Activated T-helper 1 cell treated with anti-CD3 and anti-CD28 coated beads, Interleukin-12 subunit alpha, Interleukin-12 subunit beta, Interleukin-2, Interleukin-4 antibody, amounts not matched to agents 30 ng/mL and 10 ng/mL and 1 ng/mL, durations not matched to agents 14 hours and 24 hours and 36 hours (primary cell): Measurements from ENCODE around the gene NOL6. TPM values are rescaled to one million over a fixed set of nuclear protein-coding genes. Genes with fewer than 3 reads are reported as not detected.
"Not testable (repeated sequence)": the region's sequence is repeated elsewhere in the genome, so short reads cannot be mapped to it uniquely, and the experiment has no call there.

Experiments
- DNase-seq: peaks from one replicate; pipeline ENCODE4 v3.0.0; 2021; ENCODE audit warnings: low spot score
- H3K27ac Mint-ChIP-seq: one replicate; pipeline ENCODE4 v1.8.0; 2021; ENCODE audit warnings: mild to moderate bottlenecking, mixed read lengths
- H3K27me3 Mint-ChIP-seq: one replicate; pipeline ENCODE4 v1.8.0; 2022; ENCODE audit warnings: mild to moderate bottlenecking, moderate library complexity, mixed read lengths; ENCODE audit not compliant: insufficient read depth
- H3K36me3 Mint-ChIP-seq: one replicate; pipeline ENCODE4 v1.8.0; 2021; ENCODE audit warnings: low read depth, mixed read lengths
- H3K4me1 Mint-ChIP-seq: one replicate; pipeline ENCODE4 v1.8.0; 2021; ENCODE audit warnings: low read depth, mixed read lengths
- H3K4me3 Mint-ChIP-seq: one replicate; pipeline ENCODE4 v1.8.0; 2021; ENCODE audit warnings: mild to moderate bottlenecking, moderate library complexity, mixed read lengths
- H3K9me3 Mint-ChIP-seq: one replicate; pipeline ENCODE4 v1.8.0; 2021; ENCODE audit warnings: mixed read lengths
- intact Hi-C: fragments of 100-400 bp; cut with micrococcal nuclease; formaldehyde crosslinking; loops from one replicate; pipeline ENCODE4 v1.15.1; 2024
- total RNA-seq: library from RNA; stranded (reverse); gene quantifications from 2 replicates; pipeline ENCODE4 v1.2.3, GENCODE V29; 2022

The NOL6 gene
- total RNA-seq, 1 donor from 2014 or later, result 87.3 TPM

- Mint-ChIP-seq H3K4me3 (no peak overlapping the region), H3K36me3 (peaks cover 2% of the 10 kb centered on the region), H3K27ac (no peak overlapping the region), H3K9me3 (no peaks in the 10 kb centered on the region), H3K27me3 (no peaks in the 10 kb centered on the region), H3K4me1 (peaks cover 49% of the 10 kb centered on the region)
- intact Hi-C loops, result no loop called here
- DNase-seq, result no peak
Observed at GRCh38 chr9:33434317-33435105, 39.2 kb downstream of the NOL6 start.

GRCh38 chr9:33433871-33434270, 39.9 kb downstream of the NOL6 start:
- Mint-ChIP-seq H3K4me3 (no peak overlapping the region), H3K27me3 (no peaks in the 10 kb centered on the region), H3K9me3 (no peaks in the 10 kb centered on the region), H3K4me1 (peaks cover 43% of the 10 kb centered on the region), H3K27ac (no peak overlapping the region), H3K36me3 (peaks cover 4% of the 10 kb centered on the region)
- no peak for DNase-seq
- intact Hi-C loops, result no loop called here

GRCh38 chr9:33431420-33431819, 42.3 kb downstream of the NOL6 start:
- Mint-ChIP-seq H3K27me3 (no peaks in the 10 kb centered on the region), H3K9me3 (no peaks in the 10 kb centered on the region), H3K4me1 (peaks cover 25% of the 10 kb centered on the region), H3K4me3 (no peak overlapping the region), H3K27ac (peak overlapping the region; percentile 37), H3K36me3 (peaks cover 2% of the 10 kb centered on the region)
- intact Hi-C loops, result no loop called here
- no peak for DNase-seq

GRCh38 chr9:33430942-33431341, 42.8 kb downstream of the NOL6 start:
- intact Hi-C loops, result no loop called here
- Mint-ChIP-seq H3K27me3 (no peaks in the 10 kb centered on the region), H3K4me1 (peaks cover 20% of the 10 kb centered on the region), H3K4me3 (no peak overlapping the region), H3K36me3 (peaks cover 2% of the 10 kb centered on the region), H3K27ac (no peak overlapping the region), H3K9me3 (no peaks in the 10 kb centered on the region)
- DNase-seq, result no peak

GRCh38 chr9:33429256-33429985, 44.3 kb downstream of the NOL6 start:
- Mint-ChIP-seq H3K27ac (no peak overlapping the region), H3K36me3 (peaks cover 2% of the 10 kb centered on the region), H3K27me3 (peaks cover 1% of the 10 kb centered on the region), H3K4me3 (no peak overlapping the region), H3K9me3 (no peaks in the 10 kb centered on the region), H3K4me1 (peaks cover 10% of the 10 kb centered on the region)
- intact Hi-C loops, result no loop called here
- DNase-seq, result no peak

- H3K4me1 Mint-ChIP-seq, result peaks cover 5% of the 10 kb centered on the region
- no peaks in the 10 kb centered on the region for H3K9me3 Mint-ChIP-seq
- peak overlapping the region; percentile 8 for H3K27ac Mint-ChIP-seq
- H3K27me3 Mint-ChIP-seq, result peaks cover 1% of the 10 kb centered on the region
- no peak for DNase-seq
- peaks cover 2% of the 10 kb centered on the region for H3K36me3 Mint-ChIP-seq
- intact Hi-C loops, result no loop called here
- no peak overlapping the region for H3K4me3 Mint-ChIP-seq
Observed at GRCh38 chr9:33426843-33427293, 46.9 kb downstream of the NOL6 start.

GRCh38 chr9:33425128-33425533, 48.6 kb downstream of the NOL6 start:
- Mint-ChIP-seq H3K27ac (no peak overlapping the region), H3K9me3 (no peaks in the 10 kb centered on the region)
- intact Hi-C loops, result no loop called here

GRCh38 chr9:33424492-33424891, 49.2 kb downstream of the NOL6 start:
- intact Hi-C loops, H3K27me3 Mint-ChIP-seq, H3K27ac Mint-ChIP-seq, H3K36me3 Mint-ChIP-seq, H3K9me3 Mint-ChIP-seq, H3K4me1 Mint-ChIP-seq, H3K4me3 Mint-ChIP-seq, DNase-seq: not testable (repeated sequence)

More at GRCh38 chr9:33425128-33425533, 48.6 kb downstream of the NOL6 start:
- H3K4me1 Mint-ChIP-seq, result peaks cover 4% of the 10 kb centered on the region
- no peak for DNase-seq
- H3K27me3 Mint-ChIP-seq, result peaks cover 3% of the 10 kb centered on the region
- no peak overlapping the region for H3K4me3 Mint-ChIP-seq
- H3K36me3 Mint-ChIP-seq, result peaks cover 2% of the 10 kb centered on the region

- H3K9me3 Mint-ChIP-seq, H3K4me3 Mint-ChIP-seq, H3K4me1 Mint-ChIP-seq, DNase-seq, H3K27ac Mint-ChIP-seq, H3K36me3 Mint-ChIP-seq, H3K27me3 Mint-ChIP-seq, intact Hi-C loops: not testable (repeated sequence)
Observed at GRCh38 chr9:33424043-33424442, 49.7 kb downstream of the NOL6 start.

GRCh38 chr9:33419708-33420303, 53.9 kb downstream of the NOL6 start:
- intact Hi-C loops, result no loop called here
- Mint-ChIP-seq H3K27me3 (peaks cover 2% of the 10 kb centered on the region), H3K4me3 (no peak overlapping the region), H3K27ac (no peak overlapping the region), H3K4me1 (peaks cover 43% of the 10 kb centered on the region), H3K36me3 (no peaks in the 10 kb centered on the region), H3K9me3 (no peaks in the 10 kb centered on the region)
- no peak for DNase-seq

- H3K4me1 Mint-ChIP-seq, result peaks cover 53% of the 10 kb centered on the region
- no peak overlapping the region for H3K4me3 Mint-ChIP-seq
- peaks cover 2% of the 10 kb centered on the region for H3K27me3 Mint-ChIP-seq
- no peaks in the 10 kb centered on the region for H3K9me3 Mint-ChIP-seq
- intact Hi-C loops, result no loop called here
- no peak overlapping the region for H3K27ac Mint-ChIP-seq
- H3K36me3 Mint-ChIP-seq, result no peaks in the 10 kb centered on the region
- no peak for DNase-seq
Observed at GRCh38 chr9:33418090-33418489, 55.6 kb downstream of the NOL6 start.

- Mint-ChIP-seq H3K4me3 (peak overlapping the region; percentile 75), H3K4me1 (peaks cover 53% of the 10 kb centered on the region), H3K27ac (peak overlapping the region; percentile 1), H3K9me3 (no peaks in the 10 kb centered on the region), H3K27me3 (peaks cover 2% of the 10 kb centered on the region), H3K36me3 (no peaks in the 10 kb centered on the region)
- DNase-seq, result no peak
- intact Hi-C loops, result loop anchor here (1.0 kb wide), 1 partner anchor 29 kb away; no protein-coding TSS in a partner anchor
Observed at GRCh38 chr9:33416996-33417395, 56.7 kb downstream of the NOL6 start.
